ENCODE measurements around the gene KCNK18.

DNA sequence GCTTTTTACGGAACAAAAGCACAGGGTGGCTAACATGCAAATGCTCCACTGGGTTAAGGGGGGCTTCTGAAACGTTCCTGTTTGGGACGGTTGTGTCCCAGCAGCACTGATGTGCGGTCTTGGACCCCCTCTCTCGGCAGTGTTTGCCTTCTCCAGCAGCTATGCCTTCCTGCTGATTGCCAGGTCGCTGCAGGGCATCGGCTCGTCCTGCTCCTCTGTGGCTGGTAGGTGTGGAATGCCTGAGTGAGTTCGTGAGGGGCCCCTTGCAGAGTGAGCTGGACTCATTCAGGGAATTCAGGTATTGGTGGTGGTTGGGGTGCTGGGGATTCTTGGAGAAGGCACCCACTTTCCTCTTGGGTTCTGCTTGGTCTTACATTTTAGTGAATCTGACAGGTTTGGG is 56.6 kb downstream of the KCNK18 start:
- TF ChIP-seq, protein P1, sequence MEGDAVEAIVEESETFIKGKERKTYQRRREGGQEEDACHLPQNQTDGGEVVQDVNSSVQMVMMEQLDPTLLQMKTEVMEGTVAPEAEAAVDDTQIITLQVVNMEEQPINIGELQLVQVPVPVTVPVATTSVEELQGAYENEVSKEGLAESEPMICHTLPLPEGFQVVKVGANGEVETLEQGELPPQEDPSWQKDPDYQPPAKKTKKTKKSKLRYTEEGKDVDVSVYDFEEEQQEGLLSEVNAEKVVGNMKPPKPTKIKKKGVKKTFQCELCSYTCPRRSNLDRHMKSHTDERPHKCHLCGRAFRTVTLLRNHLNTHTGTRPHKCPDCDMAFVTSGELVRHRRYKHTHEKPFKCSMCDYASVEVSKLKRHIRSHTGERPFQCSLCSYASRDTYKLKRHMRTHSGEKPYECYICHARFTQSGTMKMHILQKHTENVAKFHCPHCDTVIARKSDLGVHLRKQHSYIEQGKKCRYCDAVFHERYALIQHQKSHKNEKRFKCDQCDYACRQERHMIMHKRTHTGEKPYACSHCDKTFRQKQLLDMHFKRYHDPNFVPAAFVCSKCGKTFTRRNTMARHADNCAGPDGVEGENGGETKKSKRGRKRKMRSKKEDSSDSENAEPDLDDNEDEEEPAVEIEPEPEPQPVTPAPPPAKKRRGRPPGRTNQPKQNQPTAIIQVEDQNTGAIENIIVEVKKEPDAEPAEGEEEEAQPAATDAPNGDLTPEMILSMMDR (IDR thresholded peaks at IDR 0.05), result no peak
- TF ChIP-seq POLR2A (IDR thresholded peaks at IDR 0.05), result no peak
- no peak for TF ChIP-seq POLR2AphosphoS5 (IDR thresholded peaks at IDR 0.05)

Data from breast epithelium (tissue), 3 donors.